Dermis lymphatic vessel endothelial cell (primary cell): Measurements from ENCODE around the gene MGST2. TPM values are rescaled to one million over a fixed set of nuclear protein-coding genes. Genes with fewer than 3 reads are reported as not detected.

Source experiments
- total RNA-seq: library from RNA; depleted of rRNA; stranded (reverse); fragments of >200 nt; gene quantifications from 2 replicates; pipeline ENCODE4 v1.2.1, GENCODE V29; 2014

The MGST2 gene
- total RNA-seq, result 79.9 and 86.3 TPM in 2 replicates

GRCh38 chr4:139665690-139666529, at the start of gene MGST2:
Gene MGST2 (plus strand): TSS chr4:139665819. CDS start chr4:139666020, 201 bp downstream.

Other genes starting within 250 kb of the MGST2 start
- 12.5 and 13.3 TPM in 2 replicates for gene RAB33B, start 211.7 kb upstream of the MGST2 start, total RNA-seq
- gene SETD7, start 109.6 kb upstream of the MGST2 start, total RNA-seq, result 52.9 and 60.2 TPM in 2 replicates